Measurements from ENCODE around the gene TIMP3. TPM values are rescaled to one million over a fixed set of nuclear protein-coding genes. Genes with fewer than 3 reads are reported as not detected.
A peak's percentile ranks its signal among the peaks of the same experiment; 100 is the strongest.

The TIMP3 gene
- total RNA-seq, 1 experiment from 2014 or later: 0.87 TPM

DNA sequence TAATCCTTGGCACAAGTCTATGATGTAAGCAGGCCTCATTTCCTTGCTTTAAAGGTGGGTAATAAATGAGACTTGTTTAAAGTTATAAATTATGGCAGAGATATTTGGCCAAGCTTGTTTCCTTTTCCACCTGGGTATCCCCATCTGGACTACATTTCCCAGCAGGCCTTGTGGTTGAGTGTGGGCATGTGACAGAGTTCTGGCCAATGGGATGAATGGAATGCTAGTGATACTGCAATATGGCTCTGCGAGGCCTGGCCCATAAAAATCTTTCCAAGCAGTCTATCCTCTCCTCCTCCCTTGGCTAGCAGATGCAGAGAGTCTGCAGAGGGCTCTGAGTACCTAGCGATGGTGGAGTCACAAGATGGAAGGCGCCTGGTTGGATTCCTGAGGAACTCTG lies 102.5 kb downstream of the TIMP3 start:
- Histone ChIP-seq H3K4me1 (ENCODE audit: insufficient read depth, low read length) (no peaks in the 10 kb centered on the region), H2BK15ac (ENCODE audit: low read depth, low read length) (no peak overlapping the region), H2AFZ (ENCODE audit: low read length) (no peak overlapping the region), H2BK5ac (ENCODE audit: insufficient read length, low read length) (no peak overlapping the region), H2BK120ac (ENCODE audit: low read depth, low read length, poor library complexity, severe bottlenecking) (no peak overlapping the region), H4K91ac (ENCODE audit: insufficient read length, low read depth, low read length) (no peak overlapping the region), H3K79me2 (ENCODE audit: insufficient read depth, low read length) (no peaks in the 10 kb centered on the region), H3K4ac (ENCODE audit: low read depth, low read length) (no peak overlapping the region), H2BK12ac (ENCODE audit: insufficient read length, low read depth, low read length) (no peak overlapping the region), H3K27me3 (ENCODE audit: insufficient read depth, low read length) (no peaks in the 10 kb centered on the region), H3K18ac (ENCODE audit: insufficient read length, low read depth, low read length) (no peak overlapping the region), H3K9ac (ENCODE audit: extremely low read depth, insufficient read length, low read length) (no peak overlapping the region), H3K79me1 (ENCODE audit: insufficient read depth, low read depth, low read length, poor library complexity, severe bottlenecking) (no peaks in the 10 kb centered on the region), H4K20me1 (ENCODE audit: control insufficient read depth, insufficient read depth, insufficient read length) (no peaks in the 10 kb centered on the region), H3K4me2 (ENCODE audit: insufficient read depth, insufficient read length, low read length) (no peak overlapping the region), H2BK20ac (ENCODE audit: low read depth, low read length, poor library complexity, severe bottlenecking) (no peak overlapping the region), H3K56ac (ENCODE audit: insufficient read length, low read depth, low read length) (no peak overlapping the region), H3K27ac (ENCODE audit: insufficient read length, low read depth, low read length) (no peak overlapping the region), H3K23me2 (ENCODE audit: insufficient read length, low read depth, low read length, poor library complexity, severe bottlenecking) (no peaks in the 10 kb centered on the region), H4K5ac (ENCODE audit: insufficient read length, low read depth, low read length) (no peak overlapping the region), H3K23ac (ENCODE audit: insufficient read length, low read depth, low read length) (no peak overlapping the region), H3T11ph (ENCODE audit: low read length) (no peak overlapping the region), H3K9me3 (ENCODE audit: control insufficient read depth, low read depth, low read length) (no peaks in the 10 kb centered on the region), H4K8ac (replicated peaks; ENCODE audit: insufficient read length, low read depth, low read length) (no peak overlapping the region), H3K14ac (ENCODE audit: insufficient read depth, low read length) (no peak overlapping the region), H2AK5ac (ENCODE audit: insufficient read length, low read length) (no peak overlapping the region)
- DNase-seq: peak; percentile 55
- Mint-ChIP-seq H3K27ac (no peak overlapping the region), H3K4me1 (no peaks in the 10 kb centered on the region), H3K36me3 (ENCODE audit: insufficient read depth in 1 of 3, low read depth in 3 of 3) (peaks cover 1 to 8% (median 4%) of the 10 kb centered on the region in 3 experiments; a peak in 5 of 7 replicates), H3K27me3 (ENCODE audit: low read depth) (no peaks in the 10 kb centered on the region), H3K4me3 (no peak overlapping the region), H3K9me3 (no peaks in the 10 kb centered on the region)
- TF ChIP-seq, protein P1, sequence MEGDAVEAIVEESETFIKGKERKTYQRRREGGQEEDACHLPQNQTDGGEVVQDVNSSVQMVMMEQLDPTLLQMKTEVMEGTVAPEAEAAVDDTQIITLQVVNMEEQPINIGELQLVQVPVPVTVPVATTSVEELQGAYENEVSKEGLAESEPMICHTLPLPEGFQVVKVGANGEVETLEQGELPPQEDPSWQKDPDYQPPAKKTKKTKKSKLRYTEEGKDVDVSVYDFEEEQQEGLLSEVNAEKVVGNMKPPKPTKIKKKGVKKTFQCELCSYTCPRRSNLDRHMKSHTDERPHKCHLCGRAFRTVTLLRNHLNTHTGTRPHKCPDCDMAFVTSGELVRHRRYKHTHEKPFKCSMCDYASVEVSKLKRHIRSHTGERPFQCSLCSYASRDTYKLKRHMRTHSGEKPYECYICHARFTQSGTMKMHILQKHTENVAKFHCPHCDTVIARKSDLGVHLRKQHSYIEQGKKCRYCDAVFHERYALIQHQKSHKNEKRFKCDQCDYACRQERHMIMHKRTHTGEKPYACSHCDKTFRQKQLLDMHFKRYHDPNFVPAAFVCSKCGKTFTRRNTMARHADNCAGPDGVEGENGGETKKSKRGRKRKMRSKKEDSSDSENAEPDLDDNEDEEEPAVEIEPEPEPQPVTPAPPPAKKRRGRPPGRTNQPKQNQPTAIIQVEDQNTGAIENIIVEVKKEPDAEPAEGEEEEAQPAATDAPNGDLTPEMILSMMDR (conservative IDR thresholded peaks at IDR 0.05): no peak
- no CpG with 5 or more reads among the region's 3 CpGs for WGBS (ENCODE audit: extremely low coverage, insufficient read length, low lambda C conversion rate)
